Measurements from ENCODE around the gene TNNI2.

TNNI2 gene

DNA sequence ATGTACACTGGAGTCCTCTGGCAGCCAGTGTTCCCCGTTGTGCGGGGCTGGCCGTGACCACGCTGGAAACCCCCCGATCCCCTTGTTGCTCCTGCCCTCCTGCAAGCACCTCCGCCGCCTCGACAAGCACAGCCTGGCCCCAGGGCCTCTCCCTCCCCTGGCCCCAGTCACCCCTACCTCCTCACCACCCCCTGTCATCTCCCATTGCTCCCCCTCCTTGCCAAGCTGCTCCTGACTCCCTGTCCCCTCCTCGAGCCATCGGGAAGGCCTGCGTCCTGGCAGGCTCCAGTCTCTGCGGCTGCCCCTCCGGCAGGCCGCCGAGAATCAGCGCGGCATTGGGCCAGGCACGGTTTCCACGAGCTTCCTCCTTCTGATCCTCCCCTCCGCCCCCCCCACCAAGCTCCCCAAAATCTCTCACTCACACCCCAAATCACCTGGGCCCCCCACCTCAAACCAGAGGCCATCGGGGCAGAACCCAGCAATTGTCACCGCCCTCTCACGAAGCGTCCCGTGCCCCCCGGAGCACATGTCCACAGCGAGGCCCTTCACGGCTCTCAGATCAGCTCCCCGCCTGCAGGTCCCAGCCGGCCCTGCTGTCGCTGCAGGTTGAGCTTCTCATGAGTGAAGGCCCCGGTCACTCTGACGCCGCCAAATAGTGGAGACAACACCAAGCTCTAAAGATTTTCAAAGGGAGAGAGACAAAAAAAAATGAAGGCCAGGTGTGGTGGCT, 8.4 kb downstream of the TNNI2 start:
- DNase-seq (ENCODE audit: low read depth in 2 of 2) = no peak

DNA sequence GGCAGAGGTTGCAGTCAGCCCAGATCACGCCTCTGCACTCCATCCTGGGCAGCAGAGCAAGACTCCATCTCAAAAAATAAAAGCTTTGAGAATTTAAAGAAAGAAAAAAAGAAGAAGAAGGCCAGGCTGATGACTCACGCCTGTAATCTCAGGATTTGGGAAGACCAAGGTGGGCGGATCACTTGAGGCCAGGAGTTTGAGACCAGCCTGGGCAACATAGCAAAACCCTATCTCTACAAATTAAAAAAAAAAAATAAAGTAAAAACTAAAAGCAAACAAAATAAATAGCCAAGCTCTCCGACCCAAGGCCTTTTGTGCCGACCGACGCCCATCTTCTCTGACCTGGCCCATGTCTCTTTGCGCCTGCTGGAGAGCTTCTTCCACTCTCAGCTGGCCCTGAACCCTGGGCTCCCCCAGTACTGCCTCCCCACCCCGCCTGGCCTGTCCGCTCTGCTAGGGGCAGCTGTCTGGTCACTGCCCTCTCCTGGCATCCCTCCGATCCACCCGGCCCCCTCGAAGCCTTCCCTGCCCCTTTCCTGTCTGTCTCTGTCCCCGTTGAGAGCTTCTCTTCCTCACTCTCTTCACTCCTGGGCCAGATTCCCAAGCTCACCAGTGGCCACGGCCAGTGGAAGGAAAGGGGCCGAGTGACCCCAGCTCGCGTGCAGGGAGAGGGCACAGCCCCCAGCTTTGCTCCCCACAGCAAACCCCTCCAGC, 9.3 kb downstream of the TNNI2 start:
- DNase-seq (ENCODE audit: low read depth in 2 of 2) = no peak

DNA sequence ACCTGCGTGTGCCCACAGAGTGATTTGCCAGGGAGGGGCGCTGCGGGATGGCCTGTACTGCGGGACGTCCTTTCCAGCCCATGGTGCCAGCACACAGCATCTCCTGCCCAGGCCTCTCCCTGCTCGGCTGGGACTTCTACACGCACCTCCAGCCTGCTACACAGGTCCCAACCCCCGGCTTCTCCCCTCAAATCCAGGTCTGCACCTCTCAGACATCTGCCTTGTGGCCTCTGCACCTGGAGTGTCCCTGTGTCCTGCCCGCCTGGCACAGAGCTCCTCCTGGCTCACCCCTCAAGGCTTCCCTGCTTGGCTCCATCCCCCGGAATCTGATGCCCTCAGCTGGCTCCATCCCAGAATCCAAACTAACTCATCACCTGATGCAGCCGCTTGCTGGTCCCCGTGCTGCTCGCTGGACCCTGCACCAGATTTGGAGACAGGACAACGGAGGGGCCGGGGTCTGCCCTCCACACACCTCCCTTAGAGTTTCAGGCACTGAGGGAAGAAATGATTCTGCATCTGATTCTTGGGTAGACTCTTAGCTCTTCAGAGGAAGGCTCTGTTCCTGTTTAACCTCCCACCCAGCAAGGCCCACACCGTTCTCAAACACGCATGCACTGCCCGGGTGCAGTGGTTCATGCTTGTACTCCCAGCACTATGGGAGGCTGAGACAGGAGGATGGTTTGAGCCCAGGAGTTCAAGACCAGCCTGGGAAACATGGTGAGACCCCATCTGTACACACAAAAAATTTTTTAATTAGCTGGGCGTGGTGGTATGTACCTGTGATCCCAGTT, 10.1 kb downstream of the TNNI2 start:
- DNase-seq (ENCODE audit: low read depth in 2 of 2) = no peak

DNA sequence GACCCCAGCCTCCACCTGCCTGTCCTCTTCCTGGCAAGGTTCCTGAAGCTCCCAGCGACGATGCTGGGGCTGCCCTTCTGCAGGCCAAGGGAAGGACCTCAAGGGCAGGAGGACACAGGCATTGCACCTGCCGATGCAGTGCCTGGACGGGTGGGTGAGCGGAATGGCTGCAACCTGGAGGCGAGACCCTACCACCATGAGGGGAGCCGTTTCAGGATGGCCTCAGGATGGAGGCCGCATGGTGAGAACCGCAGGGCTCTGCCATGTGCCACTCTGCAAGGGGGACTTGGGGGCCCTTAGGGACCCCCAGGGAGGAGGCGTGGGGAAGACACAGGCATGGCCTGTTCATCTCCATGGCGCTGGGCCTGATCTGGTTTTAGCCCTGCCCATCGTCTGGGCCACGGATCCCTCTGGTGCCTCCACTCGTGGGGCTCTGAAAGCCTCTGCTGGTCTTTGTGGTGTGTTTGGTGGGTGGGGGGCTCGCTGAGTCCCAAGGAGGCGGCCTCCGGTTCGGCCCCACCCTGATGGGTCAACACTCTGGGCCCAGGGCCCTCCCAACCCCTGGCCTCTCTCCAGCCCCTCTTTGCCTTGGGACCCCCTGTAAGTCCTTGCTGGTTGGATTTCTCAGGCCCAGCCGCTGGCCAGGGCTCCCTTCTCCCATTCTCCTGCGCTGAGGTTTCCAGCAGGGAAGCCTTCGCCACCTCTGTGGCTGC, 12.8 kb downstream of the TNNI2 start:
- no peak for DNase-seq (ENCODE audit: low read depth in 2 of 2)

DNA sequence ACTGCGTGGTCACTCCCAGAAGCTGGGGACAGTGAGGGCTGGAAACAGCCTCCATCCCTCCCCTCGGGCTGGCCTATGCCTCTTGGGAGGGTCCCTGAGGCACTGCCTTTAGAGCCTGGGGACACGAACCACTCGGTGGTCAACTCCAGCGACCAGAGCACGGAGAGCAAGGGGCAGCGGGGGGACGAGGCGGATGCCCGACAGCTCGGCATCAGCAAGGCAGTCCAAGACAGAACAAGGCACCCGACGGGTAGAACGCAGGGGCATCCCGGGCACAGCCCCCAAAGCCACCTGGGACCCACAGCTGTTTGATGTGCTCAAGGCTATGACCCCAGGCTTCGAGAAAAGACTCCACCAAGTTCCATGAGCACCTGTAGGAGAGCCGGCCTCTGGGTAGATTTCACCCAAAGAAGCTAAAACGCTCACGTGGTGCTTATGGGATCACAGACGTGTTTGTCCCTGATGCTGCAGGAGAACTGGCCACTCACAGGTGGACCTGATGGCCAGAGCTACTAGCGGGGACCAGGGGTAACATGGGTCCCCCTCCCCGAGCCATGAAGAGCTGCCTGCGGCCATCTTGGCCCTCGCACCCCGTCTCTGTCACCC, 13.6 kb downstream of the TNNI2 start:
- DNase-seq (ENCODE audit: low read depth in 2 of 2) = no peak

DNA sequence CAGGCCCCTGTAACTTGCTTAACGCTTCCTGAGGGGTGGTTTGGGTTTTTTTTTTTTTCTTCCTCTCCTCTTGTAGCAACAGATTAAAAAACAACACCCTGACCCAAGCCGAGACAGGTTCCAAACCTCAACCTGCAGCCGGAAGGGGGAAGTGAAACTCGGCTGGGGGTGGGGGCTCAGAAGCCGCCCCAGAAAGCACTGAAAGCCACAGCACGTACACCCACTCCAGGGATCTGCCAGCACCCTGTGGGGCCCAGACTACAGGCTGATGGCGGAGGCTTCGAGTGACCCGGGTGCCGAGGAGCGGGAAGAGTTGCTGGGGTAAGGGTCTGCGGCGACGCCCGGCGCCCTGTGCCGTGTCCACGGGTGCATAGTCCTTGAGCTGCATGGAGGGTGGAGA, 14.1 kb downstream of the TNNI2 start, which contains the start of gene LSP1:
LSP1 (plus strand) TSS at position 208 of the 400 bp plus-strand sequence; CDS start at position 269, 61 bp downstream.
- peak; percentile 51 to 57 for DNase-seq (ENCODE audit: low read depth in 2 of 2)

DNA sequence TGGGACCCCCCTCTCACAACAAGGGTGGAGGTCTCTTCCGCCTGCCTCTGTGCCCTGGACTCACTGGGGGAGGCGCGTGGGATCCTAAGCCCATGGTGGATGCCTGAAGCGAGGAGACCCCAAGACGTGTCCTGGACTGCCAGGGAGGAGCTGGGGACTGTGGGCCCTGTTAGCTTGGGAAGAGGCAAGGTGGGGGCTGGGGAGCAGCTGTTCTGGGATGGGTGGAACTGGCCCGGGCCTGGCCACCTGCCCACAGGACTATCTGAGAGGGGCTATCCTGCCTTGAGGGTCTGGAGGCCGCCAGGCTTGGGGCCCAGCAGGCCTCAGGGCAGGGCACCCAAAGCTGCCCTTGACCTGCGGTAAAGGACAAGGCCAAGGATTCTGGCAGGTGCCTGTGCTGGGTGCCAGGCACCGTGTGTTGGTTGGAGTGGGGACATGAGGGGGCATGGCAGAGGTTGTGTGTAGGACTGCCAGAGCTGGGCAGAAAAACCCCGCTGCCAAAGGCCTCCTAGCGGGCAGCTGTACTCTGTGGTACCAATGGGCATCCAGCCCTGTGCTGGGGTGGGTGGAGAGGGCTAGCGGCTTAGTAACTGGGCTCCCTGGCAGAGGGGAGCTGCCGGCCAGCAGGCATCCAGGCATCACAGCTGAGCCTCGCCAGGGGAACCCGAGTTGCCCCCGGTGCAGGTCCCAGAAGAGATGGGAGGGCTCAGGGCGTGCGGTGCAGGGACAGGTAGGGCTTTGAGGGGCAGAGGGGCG, 14.8 kb downstream of the TNNI2 start:
- DNase-seq (ENCODE audit: low read depth in 2 of 2) = no peak

DNA sequence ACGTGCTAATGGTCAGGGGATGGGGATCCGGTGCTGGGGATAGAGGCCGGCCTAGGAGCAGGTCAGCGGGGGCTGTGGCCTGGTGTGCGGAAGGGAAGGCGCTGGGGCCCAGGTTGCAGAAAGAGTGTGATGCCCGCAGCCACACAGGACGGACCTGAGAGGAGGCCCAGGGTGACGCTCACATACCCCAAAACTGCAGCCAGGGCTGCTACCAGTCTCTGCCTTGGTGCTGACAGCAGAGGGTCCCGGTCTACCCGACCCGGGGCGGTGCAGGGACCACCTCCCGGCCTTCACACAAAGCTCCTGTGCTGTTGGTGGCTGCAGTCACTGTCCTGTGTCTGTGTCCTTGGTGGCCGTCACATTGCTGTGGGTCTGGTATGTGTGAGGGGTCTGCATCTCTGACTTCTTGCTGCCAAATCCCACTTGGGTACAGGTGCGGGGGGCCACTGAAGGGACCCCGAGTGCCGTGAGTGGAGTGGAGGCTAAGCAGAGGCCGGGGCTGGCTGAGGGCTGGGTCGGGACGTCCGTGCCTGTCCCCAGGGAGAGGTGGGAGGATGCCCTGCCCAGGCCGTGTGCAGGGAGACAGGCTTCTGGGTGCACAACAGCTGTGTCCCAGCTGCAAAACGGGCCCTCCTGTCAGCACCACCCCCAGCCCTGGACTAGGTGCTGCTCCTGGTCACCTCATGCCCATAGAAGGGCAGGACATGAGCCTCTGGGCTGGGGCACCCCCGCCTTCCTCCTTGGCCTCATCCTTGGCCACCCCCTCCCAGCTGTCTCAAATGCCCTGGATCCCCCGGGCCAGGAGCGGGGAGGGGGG, 15.6 kb downstream of the TNNI2 start:
- DNase-seq (ENCODE audit: low read depth in 2 of 2) = no peak

DNA sequence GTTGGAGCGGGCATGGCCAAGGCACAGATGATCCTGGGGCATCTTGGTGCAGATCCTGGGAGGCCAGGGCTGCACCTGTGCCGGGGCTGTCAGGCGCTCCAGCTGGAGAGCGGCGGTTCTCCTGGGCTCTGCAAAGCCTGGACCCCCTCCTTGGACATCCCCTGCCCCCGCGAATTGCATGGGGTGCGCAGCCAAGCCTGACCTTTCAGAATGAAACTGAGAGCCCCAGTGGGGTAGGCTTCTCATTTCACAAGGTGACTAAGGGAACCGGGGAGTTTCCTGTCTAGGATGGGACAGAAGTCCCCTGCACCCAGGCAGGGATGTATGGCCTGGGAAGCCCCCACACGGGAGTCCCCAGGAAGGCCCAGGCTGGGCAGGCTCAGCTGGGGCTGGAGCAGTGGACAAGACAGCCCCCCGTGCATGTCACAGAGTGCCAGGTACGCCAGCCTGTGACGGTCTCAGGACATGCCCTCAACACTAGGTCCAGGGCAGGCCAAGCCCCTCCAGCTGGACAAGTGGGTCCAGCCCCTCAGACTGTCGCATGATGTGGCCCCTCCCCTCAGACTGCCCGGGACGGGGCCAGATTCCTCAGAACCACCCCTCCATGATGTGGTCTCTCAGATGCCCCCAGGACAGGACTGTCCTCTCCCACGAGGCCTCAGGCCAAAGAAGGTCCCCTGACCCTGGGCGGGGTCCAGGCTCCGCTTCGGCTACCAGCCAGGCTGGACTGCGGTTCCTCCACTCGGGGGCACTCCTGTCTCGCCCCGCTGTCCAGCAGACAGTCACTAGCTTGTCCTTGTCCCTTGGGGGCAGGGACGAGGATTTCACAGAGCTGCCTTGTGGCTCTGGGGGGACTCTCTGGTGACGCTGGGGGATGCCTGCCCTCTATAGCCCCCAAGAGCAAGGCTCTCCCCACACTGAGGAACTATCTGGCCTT, 16.4 kb downstream of the TNNI2 start:
- no peak for DNase-seq (ENCODE audit: low read depth in 2 of 2)

DNA sequence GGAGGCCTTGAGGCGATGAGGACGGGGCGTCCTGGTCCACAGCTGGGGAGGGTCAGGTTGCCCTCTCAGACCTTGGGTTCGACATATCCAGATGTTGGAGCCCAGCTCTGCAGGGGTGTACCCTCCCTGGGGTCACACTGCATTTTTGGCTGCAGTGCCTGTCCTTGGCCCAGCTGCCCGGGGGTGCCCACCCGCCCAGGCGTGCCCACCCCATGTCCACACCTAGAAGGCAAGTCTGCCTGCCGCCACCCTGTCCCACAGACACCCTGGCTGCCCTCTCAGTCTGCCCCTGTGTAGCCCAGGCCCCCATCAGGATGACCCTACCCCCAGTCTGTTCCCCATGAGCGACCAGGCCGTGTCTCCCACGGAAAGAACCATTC, 17.1 kb downstream of the TNNI2 start:
- DNase-seq (ENCODE audit: low read depth in 2 of 2) = no peak

DNA sequence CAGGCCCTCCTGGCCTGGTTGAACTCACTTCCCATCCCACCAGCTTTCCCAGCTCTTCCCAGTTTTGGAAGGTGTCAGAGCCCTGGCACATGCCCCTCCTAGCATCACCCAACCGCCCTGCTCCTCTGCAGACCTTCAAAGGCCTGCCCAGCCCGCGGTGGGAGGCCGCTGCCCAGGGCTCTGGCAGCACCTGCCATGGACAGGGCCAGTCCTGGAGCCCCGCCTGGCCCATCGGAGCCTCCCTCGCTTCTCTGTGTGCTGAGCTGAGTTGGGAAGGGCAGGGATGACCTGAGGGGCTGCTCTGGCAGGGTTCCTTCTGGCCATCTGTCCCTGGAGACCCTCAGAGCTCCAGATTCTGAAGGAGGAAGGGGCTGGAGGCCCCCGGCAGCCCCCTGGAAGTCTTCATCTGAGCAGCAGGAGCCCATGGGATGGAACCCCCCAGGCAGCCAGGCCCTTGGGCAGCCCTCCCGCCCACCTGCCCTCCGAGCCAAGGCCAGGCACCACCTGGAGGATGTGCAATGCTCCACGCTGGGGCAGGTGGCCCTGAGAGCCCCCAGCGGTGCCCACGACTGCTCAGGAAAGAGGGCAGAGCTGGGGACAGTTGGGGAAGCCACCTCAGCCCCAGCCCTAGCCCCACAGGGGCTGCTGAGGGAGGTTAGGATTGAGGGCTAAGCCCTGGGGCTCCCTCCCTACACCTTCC, 17.7 kb downstream of the TNNI2 start:
- DNase-seq (ENCODE audit: low read depth in 2 of 2) = no peak

DNA sequence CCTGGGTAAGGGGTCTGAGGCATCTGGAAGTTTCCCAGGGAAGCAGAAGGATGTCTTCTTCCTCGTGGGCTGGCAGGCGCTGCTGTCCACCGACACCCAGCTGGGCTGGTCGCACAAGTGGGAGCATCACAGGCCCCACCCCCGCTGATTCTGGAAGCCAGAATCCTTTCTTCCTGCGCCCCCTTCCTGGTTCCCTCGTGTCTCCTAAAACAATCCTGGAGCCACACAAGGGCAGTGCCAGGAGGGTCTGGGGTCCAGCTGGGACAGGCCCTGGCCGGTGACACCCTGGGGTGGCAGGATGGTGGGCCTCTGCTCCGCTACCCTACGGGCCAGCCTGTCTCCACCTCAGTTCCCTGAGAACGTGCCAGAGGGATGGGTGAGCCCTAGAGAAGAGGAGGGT, 18.3 kb downstream of the TNNI2 start:
- DNase-seq (ENCODE audit: low read depth in 2 of 2) = no peak

DNA sequence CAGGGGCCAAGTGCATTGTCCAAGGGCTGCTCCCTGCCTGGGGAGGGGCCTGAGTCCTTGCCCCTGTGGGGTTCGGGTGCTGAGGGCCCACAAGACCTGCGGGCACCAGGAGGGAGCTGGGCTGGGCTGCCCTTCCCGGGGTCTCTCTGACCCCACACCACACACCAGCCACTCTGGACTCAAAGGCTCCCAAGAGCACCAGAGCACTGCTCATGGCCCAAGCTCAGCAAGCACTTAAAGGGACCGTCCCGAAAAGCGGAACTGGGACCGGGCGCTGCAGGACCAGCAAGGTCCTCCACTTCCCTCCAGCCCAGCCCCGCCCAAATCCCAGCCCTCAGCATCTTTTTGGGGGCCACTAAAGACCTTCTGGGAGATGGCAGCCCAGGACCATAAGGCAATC, 19.4 kb downstream of the TNNI2 start:
- no peak for DNase-seq (ENCODE audit: low read depth in 2 of 2)

DNA sequence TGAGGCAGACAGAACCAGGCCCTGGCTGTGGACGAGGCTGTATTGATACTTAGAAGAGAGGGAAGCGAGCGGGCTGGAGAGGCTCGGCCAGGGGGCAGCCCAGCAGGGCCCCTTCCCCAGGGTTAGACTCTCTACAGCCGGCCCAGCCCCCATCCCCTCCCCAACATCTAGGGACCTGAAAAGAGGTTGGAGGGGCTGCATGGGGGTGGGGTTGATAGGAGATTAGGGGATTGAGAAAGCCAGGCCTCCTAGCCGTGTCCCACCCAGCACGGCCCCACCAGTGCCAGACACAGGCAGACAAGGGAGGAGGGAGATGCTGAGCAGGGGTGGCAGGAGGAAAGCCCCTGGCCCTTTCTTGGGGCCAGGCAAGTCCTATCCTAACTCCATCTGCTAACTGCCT, 19.8 kb downstream of the TNNI2 start:
- no peak for DNase-seq (ENCODE audit: low read depth in 2 of 2)

DNA sequence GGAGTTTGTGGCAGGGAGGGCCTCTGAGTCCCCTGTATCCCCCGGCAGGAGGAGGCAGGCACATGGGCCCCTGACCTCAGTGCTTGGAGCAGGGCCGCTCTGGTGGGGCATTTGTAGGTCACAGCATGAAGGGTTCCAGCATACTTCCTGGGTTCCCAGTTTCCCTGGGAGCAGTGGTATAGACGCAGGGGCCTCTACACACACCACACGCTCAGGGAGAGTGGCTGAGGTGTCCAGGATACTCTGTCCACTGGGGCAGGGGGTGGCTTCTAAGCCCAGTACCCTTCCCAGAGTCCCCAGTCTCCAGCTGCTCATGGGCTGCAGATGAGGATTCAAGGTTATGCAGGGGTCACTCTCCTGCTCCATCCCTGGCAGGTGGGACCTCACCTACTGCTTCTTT, 20.2 kb downstream of the TNNI2 start:
- no peak for DNase-seq (ENCODE audit: low read depth in 2 of 2)

DNA sequence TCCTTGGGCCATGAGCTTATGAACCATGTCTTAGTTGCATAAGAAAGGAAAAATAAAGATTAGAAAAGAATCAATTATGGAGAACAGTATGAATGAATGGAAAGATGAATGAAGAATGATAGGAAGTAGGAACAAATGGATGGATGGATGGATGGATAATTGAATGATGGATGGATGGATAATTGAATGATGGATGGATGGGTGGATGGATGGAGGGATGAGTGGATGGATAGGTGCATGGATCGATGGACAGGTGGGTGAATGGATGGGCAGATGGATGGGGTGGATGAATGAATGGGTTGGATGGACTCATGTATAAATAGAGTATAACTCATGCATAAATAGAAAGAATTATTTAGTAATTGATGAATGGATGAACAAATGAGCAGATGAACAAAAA, 21.3 kb downstream of the TNNI2 start:
- no peak for DNase-seq (ENCODE audit: low read depth in 2 of 2)

DNA sequence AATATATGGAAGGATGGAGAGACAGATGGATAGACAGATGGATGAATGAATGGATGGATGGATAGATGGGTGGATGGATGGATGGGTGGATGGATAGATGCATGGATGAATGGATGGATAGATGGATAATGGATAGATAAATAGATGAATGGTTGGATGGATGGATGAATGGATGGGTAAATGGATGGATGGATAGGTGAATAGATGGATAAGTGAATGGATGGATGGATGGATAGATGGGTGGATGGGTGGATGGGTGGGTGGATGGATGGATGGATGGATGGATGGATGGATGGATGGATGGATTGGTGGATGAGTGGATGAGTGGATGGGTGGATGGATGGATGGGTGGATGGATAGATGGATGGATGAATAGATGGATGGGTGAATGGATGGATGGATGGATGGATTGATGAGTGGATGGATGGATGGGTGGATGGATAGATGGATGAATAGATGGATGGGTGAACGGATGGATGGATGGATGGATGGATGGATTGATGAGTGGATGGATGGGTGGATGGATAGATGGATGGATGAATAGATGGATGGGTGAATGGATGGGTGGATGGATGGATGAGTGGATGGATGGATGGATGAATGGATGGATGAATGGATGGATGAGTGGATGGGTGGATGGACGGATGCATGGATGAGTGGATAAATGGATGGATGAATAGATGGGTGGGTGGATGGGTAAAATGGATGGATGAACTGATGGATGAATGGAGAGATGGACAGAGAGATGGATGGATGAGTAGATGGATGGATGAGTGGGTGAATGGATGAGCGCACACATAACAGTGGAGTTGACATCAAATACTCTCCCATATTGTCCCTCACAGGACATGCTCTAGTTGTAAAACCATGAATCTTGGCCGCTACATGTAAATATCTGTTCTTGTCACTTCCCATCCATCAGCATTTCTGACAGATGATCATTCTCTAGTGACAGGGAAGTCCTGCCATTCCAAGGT, 22.9 kb downstream of the TNNI2 start:
- DNase-seq (ENCODE audit: low read depth in 2 of 2) = no peak

Measured in stimulated activated CD8-positive, alpha-beta memory T cell treated with anti-CD3 and anti-CD28 coated beads, Interleukin-2, amount 100 ng/mL, for 1 hour (primary cell).